ENCODE data around the gene STYXL2.

The STYXL2 gene

DNA sequence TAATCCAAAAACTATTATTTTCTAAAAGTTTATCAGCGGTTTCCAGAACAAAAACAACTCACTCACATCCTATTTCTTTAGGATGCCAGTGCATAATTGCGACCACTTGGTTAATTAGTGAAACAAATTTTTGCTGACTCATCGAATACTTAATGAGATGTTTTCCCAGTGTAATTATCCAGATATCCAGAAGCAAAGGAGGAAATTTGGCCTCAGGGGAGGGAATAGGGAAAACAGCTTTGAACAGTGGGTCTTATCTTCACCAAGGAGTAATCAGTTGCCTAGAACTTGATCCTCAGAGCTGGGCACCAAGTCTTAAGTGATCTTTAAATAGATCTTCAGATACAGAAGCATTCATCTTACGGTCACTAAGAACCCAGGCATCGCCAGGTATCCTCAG lies 24.3 kb downstream of the STYXL2 start:
- peak overlapping the region; percentile 34; the same call in 1 of the 2 replicates for H3K4me3 ChIP-seq
- H3K27ac ChIP-seq: peak overlapping the region; percentile 23
- no peak overlapping the region for H3K9ac ChIP-seq (ENCODE audit: insufficient read length)
- no peaks in the 10 kb centered on the region for H3K36me3 ChIP-seq (ENCODE audit: insufficient read depth, low read length)
- no peak for TF ChIP-seq FOXP2 (optimal IDR thresholded peaks at IDR 0.05; ENCODE audit: control extremely low read depth, extremely low read length, insufficient read depth)
- no peaks in the 10 kb centered on the region for H3K9me3 ChIP-seq (ENCODE audit: low read depth, low read length)
- no peak for DNase-seq (ENCODE audit: low read depth, low spot score)

DNA sequence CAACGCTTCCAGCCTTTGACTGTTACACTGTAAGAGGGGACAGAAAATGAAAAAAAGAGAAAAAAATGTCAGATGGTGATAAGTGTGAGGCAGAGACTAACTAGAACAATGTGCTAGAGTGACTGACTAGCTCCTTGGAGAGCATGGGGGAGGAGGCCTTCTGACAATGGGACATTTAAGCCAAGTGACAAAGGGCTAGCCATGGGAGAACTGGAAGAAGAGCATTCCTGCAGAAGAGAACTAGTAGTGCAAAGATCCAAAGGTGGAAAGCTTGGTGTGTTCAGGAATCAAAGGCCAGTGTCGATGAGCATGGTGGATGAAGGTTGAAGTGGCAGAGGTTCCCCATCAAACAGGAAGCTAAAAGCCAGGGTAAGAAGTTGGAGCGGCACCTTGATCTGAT lies 25.8 kb downstream of the STYXL2 start:
- DNase-seq (ENCODE audit: low read depth, low spot score): no peak
- H3K9ac ChIP-seq (ENCODE audit: insufficient read length): no peak overlapping the region
- no peak overlapping the region for H3K4me3 ChIP-seq
- TF ChIP-seq POLR2AphosphoS5 (IDR thresholded peaks at IDR 0.05; ENCODE audit: borderline replicate concordance, low read depth, low read length) (no peak), EZH2 (IDR thresholded peaks at IDR 0.05) (no peak), FOXP2 (optimal IDR thresholded peaks at IDR 0.05; ENCODE audit: control extremely low read depth, extremely low read length, insufficient read depth) (no peak)
- no peaks in the 10 kb centered on the region for H3K36me3 ChIP-seq (ENCODE audit: insufficient read depth, low read length)
- no peaks in the 10 kb centered on the region for H3K9me3 ChIP-seq (ENCODE audit: low read depth, low read length)
- H3K27ac ChIP-seq: no peak overlapping the region

DNA sequence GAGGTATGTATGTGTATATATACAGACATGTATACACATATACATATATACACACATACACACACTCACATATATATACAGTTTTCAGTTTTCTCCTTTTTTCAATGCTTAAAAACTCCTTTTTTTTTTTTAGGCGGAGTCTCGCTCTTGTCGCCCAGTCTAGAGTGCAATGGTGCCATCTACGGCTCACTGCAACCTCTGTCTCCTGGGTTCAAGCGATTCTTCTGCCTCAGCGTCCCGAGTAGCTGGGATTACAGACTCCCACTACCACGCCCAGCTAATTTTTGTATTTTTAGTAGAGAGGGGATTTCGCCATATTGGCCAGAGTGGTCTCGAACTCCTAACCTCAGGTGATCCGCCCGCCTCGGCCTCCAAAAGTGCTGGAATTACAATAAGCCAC lies 27.0 kb downstream of the STYXL2 start:
- no peak overlapping the region for H3K9ac ChIP-seq (ENCODE audit: insufficient read length)

DNA sequence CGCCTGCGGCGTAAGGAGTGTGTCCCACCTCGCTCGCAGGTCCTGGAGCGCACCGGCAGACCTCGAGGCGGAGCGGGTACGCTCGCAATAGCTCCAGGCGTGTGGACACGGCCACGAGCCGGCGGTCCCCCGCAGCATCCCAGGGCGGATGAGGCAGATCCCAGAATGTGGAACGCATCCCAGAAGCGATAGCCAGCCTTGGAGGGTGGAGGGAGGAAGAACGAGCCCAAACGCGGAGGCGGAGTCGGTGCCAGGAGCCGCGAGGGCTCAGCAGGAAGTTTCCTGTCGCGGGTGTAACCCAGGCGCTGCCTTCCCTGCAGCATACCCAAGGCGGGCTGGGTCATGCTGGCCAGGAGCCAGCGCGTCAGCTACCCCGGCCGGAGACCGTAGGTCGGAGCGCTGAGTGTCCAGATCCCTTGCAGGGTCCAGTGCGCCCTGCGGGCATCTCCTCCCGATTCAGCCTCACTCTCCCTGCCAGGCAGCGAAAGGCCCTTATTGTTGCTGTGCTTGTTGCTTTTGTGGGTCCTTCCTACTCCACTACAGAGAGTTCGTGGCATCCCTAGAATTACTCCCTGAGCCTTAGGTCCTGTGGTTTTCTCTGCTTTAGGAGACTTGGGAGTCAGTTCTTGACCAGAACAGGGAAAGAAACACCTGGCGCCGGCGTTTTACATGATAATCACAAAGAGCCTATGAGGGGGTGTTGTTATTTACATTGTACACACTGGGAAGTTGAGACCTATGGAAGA lies 27.7 kb downstream of the STYXL2 start:
- Histone ChIP-seq H3K27ac (no peak overlapping the region), H3K9ac (ENCODE audit: insufficient read length) (no peak overlapping the region), H3K9me3 (ENCODE audit: low read depth, low read length) (no peaks in the 10 kb centered on the region), H3K4me3 (peak overlapping the region; percentile 71), H3K36me3 (ENCODE audit: insufficient read depth, low read length) (no peaks in the 10 kb centered on the region)
- TF ChIP-seq POLR2AphosphoS5 (IDR thresholded peaks at IDR 0.05; ENCODE audit: borderline replicate concordance, low read depth, low read length): no peak
- peak; percentile 74 for TF ChIP-seq FOXP2 (optimal IDR thresholded peaks at IDR 0.05; ENCODE audit: control extremely low read depth, extremely low read length, insufficient read depth)
- DNase-seq (ENCODE audit: low read depth, low spot score): no peak

More for the DNA sequence above, 27.0 kb downstream of the STYXL2 start:
- DNase-seq (ENCODE audit: low read depth, low spot score): no peak
- TF ChIP-seq FOXP2 (optimal IDR thresholded peaks at IDR 0.05; ENCODE audit: control extremely low read depth, extremely low read length, insufficient read depth) (no peak), EZH2 (IDR thresholded peaks at IDR 0.05) (no peak), POLR2AphosphoS5 (IDR thresholded peaks at IDR 0.05; ENCODE audit: borderline replicate concordance, low read depth, low read length) (no peak)
- H3K36me3 ChIP-seq (ENCODE audit: insufficient read depth, low read length): no peaks in the 10 kb centered on the region
- no peak overlapping the region for H3K27ac ChIP-seq
- no peaks in the 10 kb centered on the region for H3K9me3 ChIP-seq (ENCODE audit: low read depth, low read length)
- H3K4me3 ChIP-seq: peak overlapping the region; percentile 71

DNA sequence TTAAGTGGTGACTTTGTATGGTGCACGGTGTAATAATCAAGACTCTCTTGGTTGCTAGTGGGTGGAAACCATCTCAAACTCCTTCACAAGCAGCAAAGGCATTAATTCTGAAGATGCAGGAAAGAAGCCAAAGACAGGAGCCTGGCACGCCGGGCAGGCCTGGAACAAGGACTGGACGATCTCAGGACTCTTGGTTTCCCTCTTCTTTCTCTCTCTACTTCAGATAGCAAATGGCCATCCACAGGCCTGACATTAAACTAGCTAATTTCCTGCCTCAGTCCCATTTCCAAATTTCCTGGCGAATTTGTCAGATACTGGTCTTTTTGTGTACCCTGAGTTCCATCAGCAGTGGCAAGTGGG lies 28.2 kb downstream of the STYXL2 start:
- TF ChIP-seq EZH2 (IDR thresholded peaks at IDR 0.05) (no peak), FOXP2 (optimal IDR thresholded peaks at IDR 0.05; ENCODE audit: control extremely low read depth, extremely low read length, insufficient read depth) (no peak), POLR2AphosphoS5 (IDR thresholded peaks at IDR 0.05; ENCODE audit: borderline replicate concordance, low read depth, low read length) (no peak)
- H3K4me3 ChIP-seq: no peak overlapping the region
- no peak overlapping the region for H3K27ac ChIP-seq

DNA sequence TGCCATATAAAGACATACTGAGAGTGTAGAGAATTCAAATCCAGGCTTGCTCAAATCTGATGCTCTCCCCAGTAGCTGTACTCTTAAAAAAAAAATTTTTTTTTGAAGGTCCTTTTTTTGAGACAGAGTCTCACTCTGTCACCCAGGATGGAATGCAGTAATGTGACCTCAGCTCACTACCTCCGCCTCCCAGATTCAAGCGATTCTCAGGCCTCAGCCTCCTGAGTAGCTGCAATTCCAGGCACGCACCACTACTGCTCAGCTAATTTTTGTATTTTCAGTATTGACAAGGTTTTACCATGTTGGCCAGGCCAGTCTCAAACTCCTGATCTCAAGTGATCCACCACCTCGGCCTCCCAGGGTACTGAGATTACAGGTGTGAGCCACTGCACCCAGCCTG lies 28.7 kb downstream of the STYXL2 start:
- Histone ChIP-seq H3K4me3 (no peak overlapping the region), H3K27ac (no peak overlapping the region), H3K9ac (ENCODE audit: insufficient read length) (no peak overlapping the region), H3K36me3 (ENCODE audit: insufficient read depth, low read length) (no peaks in the 10 kb centered on the region), H3K9me3 (ENCODE audit: low read depth, low read length) (no peaks in the 10 kb centered on the region)
- DNase-seq (ENCODE audit: low read depth, low spot score): no peak
- TF ChIP-seq FOXP2 (optimal IDR thresholded peaks at IDR 0.05; ENCODE audit: control extremely low read depth, extremely low read length, insufficient read depth): no peak
- no peak for TF ChIP-seq EZH2 (IDR thresholded peaks at IDR 0.05)
- no peak for TF ChIP-seq POLR2AphosphoS5 (IDR thresholded peaks at IDR 0.05; ENCODE audit: borderline replicate concordance, low read depth, low read length)

More for the DNA sequence above, 28.2 kb downstream of the STYXL2 start:
- Histone ChIP-seq H3K9ac (ENCODE audit: insufficient read length) (no peak overlapping the region), H3K9me3 (ENCODE audit: low read depth, low read length) (no peaks in the 10 kb centered on the region), H3K36me3 (ENCODE audit: insufficient read depth, low read length) (no peaks in the 10 kb centered on the region)
- no peak for DNase-seq (ENCODE audit: low read depth, low spot score)

DNA sequence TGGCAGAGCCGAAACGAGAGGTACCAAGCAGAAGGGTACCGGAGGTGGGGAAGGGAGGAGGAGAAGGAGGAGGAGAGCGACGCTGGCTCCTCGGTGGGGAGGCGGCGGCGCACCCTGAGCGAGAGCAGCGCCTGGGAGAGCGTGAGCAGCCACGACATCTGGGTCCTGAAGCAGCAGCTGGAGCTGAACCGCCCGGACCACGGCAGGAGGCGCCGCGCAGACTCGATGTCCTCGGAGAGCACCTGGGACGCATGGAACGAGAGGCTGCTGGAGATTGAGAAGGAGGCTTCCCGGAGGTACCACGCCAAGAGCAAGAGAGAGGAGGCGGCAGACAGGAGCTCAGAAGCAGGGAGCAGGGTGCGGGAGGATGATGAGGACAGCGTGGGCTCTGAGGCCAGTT lies 32.4 kb downstream of the STYXL2 start:
- no peak overlapping the region for H3K9ac ChIP-seq (ENCODE audit: insufficient read length)
- TF ChIP-seq POLR2AphosphoS5 (IDR thresholded peaks at IDR 0.05; ENCODE audit: borderline replicate concordance, low read depth, low read length) (no peak), EZH2 (IDR thresholded peaks at IDR 0.05) (no peak), FOXP2 (optimal IDR thresholded peaks at IDR 0.05; ENCODE audit: control extremely low read depth, extremely low read length, insufficient read depth) (no peak)
- H3K9me3 ChIP-seq (ENCODE audit: low read depth, low read length): no peaks in the 10 kb centered on the region
- no peaks in the 10 kb centered on the region for H3K36me3 ChIP-seq (ENCODE audit: insufficient read depth, low read length)
- no peak overlapping the region for H3K4me3 ChIP-seq
- no peak overlapping the region for H3K27ac ChIP-seq
- no peak for DNase-seq (ENCODE audit: low read depth, low spot score)

DNA sequence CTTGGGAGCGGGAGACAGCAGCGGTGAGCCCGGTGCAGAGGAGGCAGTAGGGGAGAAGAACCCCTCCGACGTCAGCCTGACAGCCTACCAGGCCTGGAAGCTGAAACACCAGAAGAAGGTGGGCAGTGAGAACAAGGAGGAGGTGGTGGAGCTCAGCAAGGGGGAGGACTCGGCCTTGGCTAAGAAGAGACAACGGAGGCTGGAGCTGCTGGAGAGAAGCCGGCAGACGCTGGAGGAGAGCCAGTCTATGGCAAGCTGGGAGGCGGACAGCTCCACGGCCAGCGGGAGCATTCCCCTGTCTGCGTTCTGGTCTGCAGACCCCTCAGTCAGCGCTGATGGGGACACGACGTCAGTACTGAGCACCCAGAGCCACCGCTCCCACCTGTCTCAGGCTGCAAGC lies 32.9 kb downstream of the STYXL2 start:
- Histone ChIP-seq H3K27ac (no peak overlapping the region), H3K36me3 (ENCODE audit: insufficient read depth, low read length) (no peaks in the 10 kb centered on the region), H3K4me3 (no peak overlapping the region), H3K9me3 (ENCODE audit: low read depth, low read length) (no peaks in the 10 kb centered on the region), H3K9ac (ENCODE audit: insufficient read length) (no peak overlapping the region)
- DNase-seq (ENCODE audit: low read depth, low spot score): no peak
- TF ChIP-seq POLR2AphosphoS5 (IDR thresholded peaks at IDR 0.05; ENCODE audit: borderline replicate concordance, low read depth, low read length) (no peak), EZH2 (IDR thresholded peaks at IDR 0.05) (no peak)

DNA sequence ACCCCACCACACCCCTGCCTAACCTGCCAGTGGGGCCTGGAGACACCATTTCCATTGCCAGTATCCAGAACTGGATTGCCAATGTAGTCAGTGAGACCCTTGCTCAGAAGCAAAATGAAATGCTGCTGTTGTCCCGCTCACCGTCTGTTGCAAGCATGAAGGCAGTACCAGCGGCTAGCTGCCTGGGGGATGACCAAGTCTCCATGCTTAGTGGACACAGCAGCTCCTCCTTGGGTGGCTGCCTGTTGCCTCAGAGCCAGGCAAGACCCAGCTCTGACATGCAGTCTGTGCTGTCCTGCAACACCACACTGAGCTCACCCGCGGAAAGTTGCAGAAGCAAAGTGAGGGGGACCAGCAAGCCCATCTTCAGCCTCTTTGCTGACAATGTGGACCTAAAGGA lies 33.4 kb downstream of the STYXL2 start:
- no peak overlapping the region for H3K4me3 ChIP-seq
- no peak for TF ChIP-seq POLR2AphosphoS5 (IDR thresholded peaks at IDR 0.05; ENCODE audit: borderline replicate concordance, low read depth, low read length)
- no peak for TF ChIP-seq FOXP2 (optimal IDR thresholded peaks at IDR 0.05; ENCODE audit: control extremely low read depth, extremely low read length, insufficient read depth)
- TF ChIP-seq EZH2 (IDR thresholded peaks at IDR 0.05): no peak
- H3K9me3 ChIP-seq (ENCODE audit: low read depth, low read length): no peaks in the 10 kb centered on the region
- H3K9ac ChIP-seq (ENCODE audit: insufficient read length): no peak overlapping the region
- H3K36me3 ChIP-seq (ENCODE audit: insufficient read depth, low read length): no peaks in the 10 kb centered on the region
- no peak for DNase-seq (ENCODE audit: low read depth, low spot score)
- H3K27ac ChIP-seq: no peak overlapping the region
